ENCODE measurements around the gene FGF5.

DNA sequence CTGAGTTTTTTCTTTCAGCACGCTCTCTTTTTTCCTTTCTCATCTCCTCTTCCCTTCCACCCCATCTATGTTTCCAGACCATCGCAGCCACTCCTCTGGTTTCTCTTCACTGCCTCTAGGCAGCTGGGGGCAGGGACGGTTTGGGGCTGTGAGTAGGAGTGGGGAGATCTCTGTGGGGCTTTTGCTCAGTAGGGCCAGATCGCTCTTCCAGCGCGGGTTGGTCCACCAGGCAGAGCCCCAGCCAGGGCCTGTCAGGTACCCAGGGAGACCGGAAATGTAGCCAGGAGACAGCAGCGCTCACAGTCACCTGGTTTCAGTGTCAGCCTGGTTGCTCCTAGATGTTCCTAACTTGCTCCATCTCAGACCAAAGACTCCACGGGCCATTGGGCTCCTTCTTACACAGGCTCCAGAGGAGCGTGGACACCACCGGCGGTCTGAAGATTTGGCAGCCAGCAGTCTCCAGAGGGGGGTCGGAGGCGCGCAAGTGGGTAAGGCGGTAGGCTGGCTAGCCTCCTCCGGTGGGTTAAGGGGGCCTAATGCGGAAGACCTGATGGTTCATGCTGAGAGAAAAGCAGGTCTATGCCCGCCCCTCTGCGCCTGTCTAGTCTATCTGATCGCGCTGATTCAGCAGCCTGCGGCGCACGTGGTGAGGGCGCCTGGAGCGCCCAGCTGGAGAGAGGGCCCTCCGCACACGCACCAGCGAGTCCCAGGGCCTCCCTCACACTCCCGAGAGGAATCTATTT is 1.8 kb downstream of the FGF5 start:
- TF ChIP-seq LEF1 (IDR thresholded peaks at IDR 0.05; ENCODE audit: borderline replicate concordance) (no peak), SP1 (IDR thresholded peaks at IDR 0.05) (no peak), SUZ12 (IDR thresholded peaks at IDR 0.05) (no peak), NFRKB (IDR thresholded peaks at IDR 0.05) (no peak), ARNT (IDR thresholded peaks at IDR 0.05) (no peak), HDGF (IDR thresholded peaks at IDR 0.05; ENCODE audit: borderline replicate concordance) (no peak), FOXM1 (IDR thresholded peaks at IDR 0.05; ENCODE audit: borderline replicate concordance) (no peak), FOXK2 (IDR thresholded peaks at IDR 0.05) (no peak), ZNF384 (IDR thresholded peaks at IDR 0.05) (no peak), FOXA1 (IDR thresholded peaks at IDR 0.05) (no peak), L3MBTL2 (conservative IDR thresholded peaks at IDR 0.05) (no peak), TARDBP (IDR thresholded peaks at IDR 0.05) (no peak), BHLHE40 (IDR thresholded peaks at IDR 0.05; ENCODE audit: borderline replicate concordance) (no peak)
